Astrocyte of the spinal cord (primary cell): Measurements from ENCODE around the gene APC2.

Source experiments
- DNase-seq: peaks from one replicate; pipeline ENCODE4 v3.0.0; 2011; ENCODE audit warnings: low read depth, low spot score
- H3K4me3 ChIP-seq: 2 replicates; pipeline ENCODE4 v1.5.1; 2011; ENCODE audit warnings: low read depth, mild to moderate bottlenecking, low read length, moderate library complexity
- CTCF ChIP-seq: IDR thresholded peaks from 2 replicates; pipeline ENCODE4 v1.5.1; 2012; ENCODE audit warnings: low read depth, mild to moderate bottlenecking, low read length, inconsistent platforms
- in situ Hi-C: cut with HindIII; loops from 2 replicates; pipeline ENCODE4 v1.10.0; 2017; ENCODE audit warnings: low sequenced_read_pairs

APC2 gene

GRCh38 chr19:1445185-1445931, 4.6 kb upstream of the APC2 start:
- peak; percentile 45 for DNase-seq
- peak overlapping the region; percentile 29 for H3K4me3 ChIP-seq
- TF ChIP-seq CTCF = peak; percentile 70
- in situ Hi-C loops = no loop called here

- DNase-seq = no peak
- in situ Hi-C loops = no loop called here
- peak overlapping the region; percentile 29 for H3K4me3 ChIP-seq
- TF ChIP-seq CTCF = no peak
Observed at GRCh38 chr19:1445932-1446712, 3.8 kb upstream of the APC2 start.

- no peak overlapping the region for H3K4me3 ChIP-seq
- in situ Hi-C loops = no loop called here
- DNase-seq = no peak
- no peak for TF ChIP-seq CTCF
Observed at GRCh38 chr19:1446713-1447481, 3.0 kb upstream of the APC2 start.

- no peak for DNase-seq
- in situ Hi-C loops = no loop called here
- no peak overlapping the region for H3K4me3 ChIP-seq
- TF ChIP-seq CTCF = no peak
Observed at GRCh38 chr19:1447504-1447903, 2.4 kb upstream of the APC2 start.

GRCh38 chr19:1447944-1448343, 2.0 kb upstream of the APC2 start:
- DNase-seq = no peak
- no peak for TF ChIP-seq CTCF
- in situ Hi-C loops = no loop called here
- no peak overlapping the region for H3K4me3 ChIP-seq
